Smooth muscle cell (in vitro differentiated cells): Measurements from ENCODE around the gene SOX1. TPM values are rescaled to one million over a fixed set of nuclear protein-coding genes. Genes with fewer than 3 reads are reported as not detected.

Experiments used
- DNase-seq: peaks from one replicate; lab custom pipeline; 2025; ENCODE audit not compliant: unreplicated experiment; lab: John Stamatoyannopoulos, UW
- H2AFZ ChIP-seq: fragments of 200-600 bp; sonication (generic); 2 replicates; pipeline ENCODE4 v1.6.0; 2016; ENCODE audit warnings: antibody characterized with exemption, low read depth, mild to moderate bottlenecking
- H3F3A ChIP-seq: fragments of 200-600 bp; sonication (generic); 2 replicates; pipeline ENCODE4 v1.6.0; 2017; ENCODE audit warnings: antibody characterized with exemption, low read depth
- H3K27ac ChIP-seq: fragments of 200-600 bp; sonication (generic); 2 replicates; pipeline ENCODE4 v1.5.1; 2016; ENCODE audit warnings: low read depth, mild to moderate bottlenecking
- H3K27me3 ChIP-seq: fragments of 200-600 bp; sonication (generic); 2 replicates; pipeline ENCODE4 v1.6.1; 2016; ENCODE audit warnings: low read depth, mild to moderate bottlenecking
- H3K36me3 ChIP-seq: fragments of 200-600 bp; sonication (generic); 2 replicates; pipeline ENCODE4 v1.5.1; 2016; ENCODE audit warnings: low read depth
- H3K4me1 ChIP-seq: fragments of 200-600 bp; sonication (generic); 2 replicates; pipeline ENCODE4 v1.5.1; 2016; ENCODE audit warnings: low read depth
- H3K4me2 ChIP-seq: fragments of 200-600 bp; sonication (generic); 2 replicates; pipeline ENCODE4 v1.6.0; 2016; ENCODE audit warnings: mild to moderate bottlenecking
- H3K4me3 ChIP-seq: fragments of 200-600 bp; sonication (generic); 2 replicates; pipeline ENCODE4 v1.5.1; 2016; ENCODE audit warnings: mild to moderate bottlenecking
- H3K79me2 ChIP-seq: fragments of 200-600 bp; sonication (generic); 2 replicates; pipeline ENCODE4 v1.6.0; 2016; ENCODE audit warnings: low read depth, mild to moderate bottlenecking
- H3K9ac ChIP-seq: fragments of 200-600 bp; sonication (generic); 2 replicates; pipeline ENCODE4 v1.6.0; 2016; ENCODE audit warnings: low read depth
- H3K9me3 ChIP-seq: fragments of 200-600 bp; sonication (generic); replicated peaks from 2 replicates; pipeline ENCODE4 v1.5.1; 2016; ENCODE audit warnings: low read depth
- H4K20me1 ChIP-seq: fragments of 200-600 bp; sonication (generic); 2 replicates; pipeline ENCODE4 v1.6.0; 2016; ENCODE audit warnings: low read depth
- WGBS: methylation state at CpG from one replicate; pipeline ENCODE4 v1.1.7; 2016; ENCODE audit warnings: low lambda C conversion rate; 5-methylcytosine and 5-hydroxymethylcytosine counted together
- polyA plus RNA-seq: library from polyadenylated mRNA; unstranded; fragments of >200 nt; fragmentation: Nextera tagmentation; extraction: Ambion mirVana; gene quantifications from 2 replicates; pipeline ENCODE4 v1.2.1, GENCODE V29; 2016
- total RNA-seq: library from RNA; depleted of rRNA; stranded (reverse); fragments of >200 nt; gene quantifications from 2 replicates; pipeline ENCODE4 v1.2.3, GENCODE V29; 2014
- TF ChIP-seq, protein P1 (sequence below): fragments of 200-600 bp; sonication (generic); IDR thresholded peaks from 2 replicates; pipeline ENCODE4 v1.5.1; 2017; ENCODE audit warnings: borderline replicate concordance, mild to moderate bottlenecking, antibody characterized with exemption; ENCODE audit not compliant: insufficient read depth, poor library complexity, severe bottlenecking

SOX1 gene
- total and polyA plus RNA-seq, 2 experiments from 2014 or later, result not detected

DNA sequence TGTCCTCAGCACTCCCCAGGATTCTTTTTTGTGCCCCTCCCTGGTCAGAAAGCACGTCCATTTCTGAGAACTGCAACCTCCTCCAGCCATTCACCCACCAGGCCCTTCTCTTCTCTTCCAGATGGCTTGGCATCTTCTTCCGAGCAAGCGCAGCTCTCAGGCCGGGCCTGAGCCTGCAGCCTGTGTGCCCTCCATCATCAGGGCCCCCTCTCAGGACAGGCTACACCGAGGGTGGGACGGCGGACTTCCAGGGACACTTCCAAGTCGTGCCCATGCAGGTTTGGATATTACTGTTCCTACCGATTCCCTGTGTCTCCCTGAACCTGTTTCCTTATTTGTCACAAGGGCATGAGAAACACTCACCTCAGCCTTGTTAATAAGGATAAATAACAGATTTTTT lies 28.4 kb downstream of the SOX1 start:
- Histone ChIP-seq H3K4me3 (no peak overlapping the region), H4K20me1 (no peaks in the 10 kb centered on the region), H3K27ac (no peak overlapping the region), H2AFZ (no peak overlapping the region), H3K4me2 (no peak overlapping the region), H3K79me2 (no peaks in the 10 kb centered on the region), H3K27me3 (peaks cover 76% of the 10 kb centered on the region), H3K9me3 (no peaks in the 10 kb centered on the region), H3F3A (no peaks in the 10 kb centered on the region), H3K9ac (no peak overlapping the region), H3K4me1 (no peaks in the 10 kb centered on the region), H3K36me3 (no peaks in the 10 kb centered on the region)
- DNase-seq, result no peak
- TF ChIP-seq, protein P1, sequence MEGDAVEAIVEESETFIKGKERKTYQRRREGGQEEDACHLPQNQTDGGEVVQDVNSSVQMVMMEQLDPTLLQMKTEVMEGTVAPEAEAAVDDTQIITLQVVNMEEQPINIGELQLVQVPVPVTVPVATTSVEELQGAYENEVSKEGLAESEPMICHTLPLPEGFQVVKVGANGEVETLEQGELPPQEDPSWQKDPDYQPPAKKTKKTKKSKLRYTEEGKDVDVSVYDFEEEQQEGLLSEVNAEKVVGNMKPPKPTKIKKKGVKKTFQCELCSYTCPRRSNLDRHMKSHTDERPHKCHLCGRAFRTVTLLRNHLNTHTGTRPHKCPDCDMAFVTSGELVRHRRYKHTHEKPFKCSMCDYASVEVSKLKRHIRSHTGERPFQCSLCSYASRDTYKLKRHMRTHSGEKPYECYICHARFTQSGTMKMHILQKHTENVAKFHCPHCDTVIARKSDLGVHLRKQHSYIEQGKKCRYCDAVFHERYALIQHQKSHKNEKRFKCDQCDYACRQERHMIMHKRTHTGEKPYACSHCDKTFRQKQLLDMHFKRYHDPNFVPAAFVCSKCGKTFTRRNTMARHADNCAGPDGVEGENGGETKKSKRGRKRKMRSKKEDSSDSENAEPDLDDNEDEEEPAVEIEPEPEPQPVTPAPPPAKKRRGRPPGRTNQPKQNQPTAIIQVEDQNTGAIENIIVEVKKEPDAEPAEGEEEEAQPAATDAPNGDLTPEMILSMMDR, result no peak
- 86% methylated on average over 9 of the region's 9 CpGs for WGBS

DNA sequence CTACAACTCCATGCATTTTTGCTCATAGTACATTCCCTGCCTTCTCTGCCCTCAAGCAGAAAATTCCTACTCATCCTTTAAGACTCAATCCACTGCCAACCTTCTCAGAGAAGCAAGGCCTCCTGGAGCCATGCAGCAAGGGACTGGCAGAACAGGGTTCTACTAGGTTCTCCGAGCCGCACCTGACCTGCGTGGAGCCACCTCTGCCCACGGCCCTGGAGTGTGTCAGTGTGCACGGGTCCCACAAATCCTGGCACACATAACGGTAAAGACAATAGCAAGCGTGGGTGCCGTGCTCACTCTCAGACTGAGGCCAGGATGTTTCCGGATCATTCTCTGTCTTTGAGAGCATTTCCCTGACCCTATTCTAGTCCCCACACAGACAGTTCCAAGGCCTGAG lies 30.0 kb downstream of the SOX1 start:
- Histone ChIP-seq H3K79me2 (no peaks in the 10 kb centered on the region), H3K9ac (no peak overlapping the region), H3K4me2 (no peak overlapping the region), H3K4me1 (peaks cover 7% of the 10 kb centered on the region), H3F3A (no peaks in the 10 kb centered on the region), H3K9me3 (no peaks in the 10 kb centered on the region), H3K36me3 (no peaks in the 10 kb centered on the region), H3K27me3 (peaks cover 86% of the 10 kb centered on the region), H4K20me1 (no peaks in the 10 kb centered on the region), H3K27ac (no peak overlapping the region), H2AFZ (no peak overlapping the region), H3K4me3 (no peak overlapping the region)
- DNase-seq, result no peak
- TF ChIP-seq, protein P1, result no peak
- WGBS, result 90% methylated on average over 9 of the region's 9 CpGs

DNA sequence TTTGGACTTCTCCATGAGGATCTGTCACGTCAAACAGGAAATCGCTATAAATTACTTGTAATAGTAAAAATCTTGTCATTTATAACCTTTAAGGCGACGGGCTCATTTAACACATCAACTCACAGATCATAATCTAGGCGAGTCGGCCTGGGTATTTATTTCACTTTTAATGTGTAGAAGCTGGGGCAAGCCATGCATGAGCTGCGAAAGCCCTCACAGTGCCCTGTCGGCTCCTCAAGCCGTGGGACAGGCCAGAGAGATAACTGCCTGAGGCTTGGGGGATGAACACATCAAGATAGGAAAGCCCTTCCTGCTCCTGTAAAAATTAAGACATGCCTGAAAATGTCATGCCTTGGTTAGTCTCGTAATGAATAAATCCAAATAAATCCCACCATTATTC lies 30.8 kb downstream of the SOX1 start:
- peaks cover 86% of the 10 kb centered on the region for H3K27me3 ChIP-seq
- H3K9ac ChIP-seq, result no peak overlapping the region
- no peak overlapping the region for H3K4me3 ChIP-seq
- TF ChIP-seq, protein P1, result no peak
- no peaks in the 10 kb centered on the region for H3K79me2 ChIP-seq
- H3K36me3 ChIP-seq, result no peaks in the 10 kb centered on the region
- H3K9me3 ChIP-seq, result no peaks in the 10 kb centered on the region
- no peak overlapping the region for H3K27ac ChIP-seq
- no peak overlapping the region for H3K4me2 ChIP-seq
- no peak overlapping the region for H2AFZ ChIP-seq
- peaks cover 15% of the 10 kb centered on the region for H3K4me1 ChIP-seq
- 66% methylated on average over 10 of the region's 10 CpGs for WGBS
- no peak for DNase-seq
- no peaks in the 10 kb centered on the region for H3F3A ChIP-seq
- no peaks in the 10 kb centered on the region for H4K20me1 ChIP-seq

DNA sequence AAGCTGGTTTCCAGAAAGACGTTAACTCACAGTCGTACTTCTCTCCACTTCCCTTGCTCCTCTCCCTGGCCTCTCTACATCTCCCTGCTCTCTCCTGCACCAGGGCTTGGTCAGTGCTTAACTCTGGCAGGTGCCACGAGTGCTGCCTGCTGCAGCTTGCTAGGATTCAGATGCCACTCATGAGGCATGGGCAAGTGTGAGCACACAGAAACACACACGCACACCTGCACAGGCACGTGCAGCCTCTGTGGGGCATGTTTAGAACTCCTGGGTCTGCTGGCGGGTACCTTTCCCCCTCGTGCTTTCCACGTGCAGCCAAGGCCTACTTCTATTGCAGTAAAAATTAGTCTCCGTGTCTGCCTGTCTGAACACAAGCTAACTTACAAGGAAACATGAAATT lies 31.8 kb downstream of the SOX1 start:
- Histone ChIP-seq H3K9me3 (no peaks in the 10 kb centered on the region), H3F3A (no peaks in the 10 kb centered on the region), H3K9ac (no peak overlapping the region), H3K36me3 (no peaks in the 10 kb centered on the region), H4K20me1 (no peaks in the 10 kb centered on the region), H2AFZ (no peak overlapping the region), H3K79me2 (no peaks in the 10 kb centered on the region), H3K4me1 (peaks cover 23% of the 10 kb centered on the region), H3K27me3 (peaks cover 86% of the 10 kb centered on the region), H3K4me2 (no peak overlapping the region), H3K4me3 (no peak overlapping the region), H3K27ac (no peak overlapping the region)
- WGBS, result 75% methylated on average over 9 of the region's 9 CpGs
- TF ChIP-seq, protein P1, result no peak
- no peak for DNase-seq
